Nucleus accumbens (tissue), 56 donors: ENCODE data around the gene CKS1B.

ENCODE experiments used
- DNase-seq, 56 donors: peaks; one replicate each; lab custom pipeline; 2025; lab: John Stamatoyannopoulos, UW

CKS1B gene

DNA sequence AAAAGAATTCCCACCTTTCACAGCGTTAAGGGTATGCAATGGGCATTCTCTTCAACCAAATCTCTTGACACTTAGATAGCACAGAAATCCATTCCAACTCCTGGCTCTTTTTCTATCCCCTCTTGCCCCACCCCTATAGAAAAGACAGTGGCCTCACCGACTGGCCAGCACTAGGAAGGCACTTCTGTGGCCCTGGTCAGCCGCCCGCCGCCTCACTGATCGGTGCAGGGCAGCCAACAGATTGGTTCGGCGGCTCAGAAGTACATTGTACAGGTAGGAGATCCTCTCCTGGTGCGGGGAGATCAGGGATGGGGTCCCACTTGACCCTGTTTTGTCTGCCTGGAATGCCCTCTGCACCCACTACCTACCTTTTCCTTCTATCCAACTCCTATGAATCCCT is 49.8 kb downstream of the CKS1B start:
- DNase-seq = no peak

DNA sequence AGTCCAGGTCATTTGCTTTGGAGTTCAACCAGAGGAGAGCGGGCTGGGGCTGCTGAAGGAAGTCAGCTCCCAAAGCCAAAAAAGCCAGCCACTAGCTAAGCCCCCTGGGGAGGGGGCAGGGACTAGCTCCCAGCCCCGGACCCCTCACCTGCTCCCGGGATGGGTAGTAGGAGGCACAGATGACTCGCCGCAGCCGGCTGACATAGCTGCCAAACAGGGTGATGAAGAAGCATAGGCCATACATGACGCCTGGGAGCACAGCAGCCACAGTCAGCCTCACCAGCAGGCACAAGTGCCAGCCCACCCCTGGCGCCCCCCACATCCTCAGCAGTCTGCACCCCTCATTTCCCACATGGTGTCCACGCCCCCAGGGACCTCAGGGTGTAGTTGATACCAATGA is 51.7 kb downstream of the CKS1B start:
- DNase-seq = no peak

DNA sequence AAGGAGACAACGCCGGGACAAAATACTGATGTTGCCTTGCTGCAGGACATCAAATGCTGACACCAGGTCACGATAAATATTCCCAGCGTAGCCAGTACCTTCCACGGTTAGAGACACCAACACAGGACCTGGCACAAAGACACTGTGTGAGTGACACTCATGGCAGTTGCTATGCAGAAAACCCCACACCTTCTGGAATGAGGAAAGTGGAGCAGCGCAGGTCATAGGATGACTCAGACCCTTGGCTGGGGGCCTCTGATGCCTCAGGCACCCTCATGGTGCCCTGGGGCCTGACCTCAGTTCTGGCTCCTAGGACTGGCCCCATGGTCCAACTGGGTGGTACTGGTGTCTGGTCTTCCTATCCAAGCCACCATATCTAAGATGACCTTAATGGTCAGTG is 52.1 kb downstream of the CKS1B start:
- no peak for DNase-seq
